Hepatocyte (in vitro differentiated cells): Measurements from ENCODE around the gene RASGRP3.

Experiments used
- EZH2phosphoT487 ChIP-seq: fragments of 200-600 bp; sonication (generic); IDR thresholded peaks from one replicate; pipeline ENCODE4 v1.6.1; 2018; ENCODE audit warnings: antibody characterized with exemption, mild to moderate bottlenecking, low read depth, moderate library complexity; ENCODE audit not compliant: unreplicated experiment, severe bottlenecking
- TF ChIP-seq, protein P1 (sequence below): fragments of 200-600 bp; sonication (generic); IDR thresholded peaks from 2 replicates; pipeline ENCODE4 v1.5.1; 2016; ENCODE audit warnings: antibody characterized with exemption, mild to moderate bottlenecking; ENCODE audit not compliant: poor library complexity

DNA sequence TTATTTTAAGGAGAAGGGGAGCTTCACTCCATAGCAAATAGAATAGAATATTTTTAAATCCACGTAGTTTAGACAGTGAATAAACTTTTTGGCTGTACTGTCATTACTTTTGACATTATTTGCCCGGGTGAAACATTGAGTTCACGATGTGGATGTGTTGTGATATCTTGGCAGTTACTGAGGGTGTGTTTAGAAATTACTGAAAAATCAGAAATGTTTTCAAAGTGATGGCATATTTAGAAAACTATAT lies 123.4 kb downstream of the RASGRP3 start:
- TF ChIP-seq, protein P1, sequence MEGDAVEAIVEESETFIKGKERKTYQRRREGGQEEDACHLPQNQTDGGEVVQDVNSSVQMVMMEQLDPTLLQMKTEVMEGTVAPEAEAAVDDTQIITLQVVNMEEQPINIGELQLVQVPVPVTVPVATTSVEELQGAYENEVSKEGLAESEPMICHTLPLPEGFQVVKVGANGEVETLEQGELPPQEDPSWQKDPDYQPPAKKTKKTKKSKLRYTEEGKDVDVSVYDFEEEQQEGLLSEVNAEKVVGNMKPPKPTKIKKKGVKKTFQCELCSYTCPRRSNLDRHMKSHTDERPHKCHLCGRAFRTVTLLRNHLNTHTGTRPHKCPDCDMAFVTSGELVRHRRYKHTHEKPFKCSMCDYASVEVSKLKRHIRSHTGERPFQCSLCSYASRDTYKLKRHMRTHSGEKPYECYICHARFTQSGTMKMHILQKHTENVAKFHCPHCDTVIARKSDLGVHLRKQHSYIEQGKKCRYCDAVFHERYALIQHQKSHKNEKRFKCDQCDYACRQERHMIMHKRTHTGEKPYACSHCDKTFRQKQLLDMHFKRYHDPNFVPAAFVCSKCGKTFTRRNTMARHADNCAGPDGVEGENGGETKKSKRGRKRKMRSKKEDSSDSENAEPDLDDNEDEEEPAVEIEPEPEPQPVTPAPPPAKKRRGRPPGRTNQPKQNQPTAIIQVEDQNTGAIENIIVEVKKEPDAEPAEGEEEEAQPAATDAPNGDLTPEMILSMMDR = no peak
- TF ChIP-seq EZH2phosphoT487 = no peak
